RWPE2 (cell line): ENCODE measurements around the gene DMAC2.

ENCODE experiments used
- ATAC-seq: fragments of 200-7000 bp; cut with Tn5 transposase; 3 replicates; pipeline ENCODE4 v1.9.1; 2021; ENCODE audit warnings: low read depth
- DNase-seq: peaks from one replicate; pipeline ENCODE4 v3.0.0-alpha.2; 2020; ENCODE audit warnings: low spot score
- H3K27ac ChIP-seq: fragments of 450-650 bp; 2 replicates; pipeline ENCODE4 v1.5.1; 2017; ENCODE audit warnings: mild to moderate bottlenecking; ENCODE audit not compliant: poor library complexity, severe bottlenecking
- H3K27me3 ChIP-seq: fragments of 250-450 bp; sonication (Bioruptor Pico); 2 replicates; pipeline ENCODE4 v1.5.1; 2021; ENCODE audit warnings: mild to moderate bottlenecking, moderate library complexity; ENCODE audit not compliant: insufficient read depth, poor library complexity, severe bottlenecking
- H3K36me3 ChIP-seq: fragments of 250-450 bp; sonication (Bioruptor Pico); 2 replicates; pipeline ENCODE4 v1.5.1; 2020; ENCODE audit warnings: low read depth, mild to moderate bottlenecking, moderate library complexity
- H3K4me1 ChIP-seq: fragments of 250-450 bp; sonication (Bioruptor Pico); 2 replicates; pipeline ENCODE4 v1.5.1; 2021; ENCODE audit warnings: mild to moderate bottlenecking, moderate library complexity; ENCODE audit not compliant: insufficient read depth, poor library complexity, severe bottlenecking
- H3K4me3 ChIP-seq: fragments of 250-450 bp; sonication (Bioruptor Pico); 2 replicates; pipeline ENCODE4 v1.5.1; 2021; ENCODE audit warnings: mild to moderate bottlenecking, moderate library complexity; ENCODE audit not compliant: severe bottlenecking
- H3K9me3 ChIP-seq: fragments of 250-450 bp; sonication (Bioruptor Pico); 2 replicates; pipeline ENCODE4 v1.5.1; 2021; ENCODE audit warnings: mild to moderate bottlenecking, moderate library complexity; ENCODE audit not compliant: severe bottlenecking
- TF ChIP-seq, protein P1 (sequence below): fragments of 450-650 bp; IDR thresholded peaks from one replicate; pipeline ENCODE4 v1.5.1; 2017; ENCODE audit warnings: mild to moderate bottlenecking, moderate library complexity; ENCODE audit not compliant: poor library complexity, severe bottlenecking

Gene DMAC2

DNA sequence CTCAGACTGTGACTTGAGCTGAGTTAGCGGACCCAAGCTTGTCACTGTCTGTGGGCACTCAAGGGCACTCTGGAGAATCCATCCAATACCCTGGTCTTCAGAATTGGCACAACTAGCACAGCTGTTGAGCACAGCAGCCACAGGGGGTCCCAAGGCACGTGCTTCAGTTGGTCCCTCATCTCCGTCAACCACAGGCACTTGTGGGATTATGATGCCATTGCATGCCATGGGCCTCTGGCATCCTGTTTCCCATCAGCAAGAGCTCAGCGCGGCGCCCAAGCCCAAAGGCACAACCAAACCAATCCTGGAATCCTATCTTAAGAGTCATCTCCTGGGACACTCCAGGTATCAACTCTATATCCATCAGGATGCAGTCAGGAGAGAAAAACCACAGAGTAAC is 8.8 kb downstream of the DMAC2 start:
- H3K27ac ChIP-seq, result no peak overlapping the region
- no peak overlapping the region for H3K4me3 ChIP-seq
- DNase-seq (no peak), ATAC-seq (no peak)
- H3K36me3 ChIP-seq, result peaks cover 15% of the 10 kb centered on the region
- no peaks in the 10 kb centered on the region for H3K27me3 ChIP-seq
- no peaks in the 10 kb centered on the region for H3K4me1 ChIP-seq
- no peaks in the 10 kb centered on the region for H3K9me3 ChIP-seq
- TF ChIP-seq, protein P1, sequence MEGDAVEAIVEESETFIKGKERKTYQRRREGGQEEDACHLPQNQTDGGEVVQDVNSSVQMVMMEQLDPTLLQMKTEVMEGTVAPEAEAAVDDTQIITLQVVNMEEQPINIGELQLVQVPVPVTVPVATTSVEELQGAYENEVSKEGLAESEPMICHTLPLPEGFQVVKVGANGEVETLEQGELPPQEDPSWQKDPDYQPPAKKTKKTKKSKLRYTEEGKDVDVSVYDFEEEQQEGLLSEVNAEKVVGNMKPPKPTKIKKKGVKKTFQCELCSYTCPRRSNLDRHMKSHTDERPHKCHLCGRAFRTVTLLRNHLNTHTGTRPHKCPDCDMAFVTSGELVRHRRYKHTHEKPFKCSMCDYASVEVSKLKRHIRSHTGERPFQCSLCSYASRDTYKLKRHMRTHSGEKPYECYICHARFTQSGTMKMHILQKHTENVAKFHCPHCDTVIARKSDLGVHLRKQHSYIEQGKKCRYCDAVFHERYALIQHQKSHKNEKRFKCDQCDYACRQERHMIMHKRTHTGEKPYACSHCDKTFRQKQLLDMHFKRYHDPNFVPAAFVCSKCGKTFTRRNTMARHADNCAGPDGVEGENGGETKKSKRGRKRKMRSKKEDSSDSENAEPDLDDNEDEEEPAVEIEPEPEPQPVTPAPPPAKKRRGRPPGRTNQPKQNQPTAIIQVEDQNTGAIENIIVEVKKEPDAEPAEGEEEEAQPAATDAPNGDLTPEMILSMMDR, result no peak

DNA sequence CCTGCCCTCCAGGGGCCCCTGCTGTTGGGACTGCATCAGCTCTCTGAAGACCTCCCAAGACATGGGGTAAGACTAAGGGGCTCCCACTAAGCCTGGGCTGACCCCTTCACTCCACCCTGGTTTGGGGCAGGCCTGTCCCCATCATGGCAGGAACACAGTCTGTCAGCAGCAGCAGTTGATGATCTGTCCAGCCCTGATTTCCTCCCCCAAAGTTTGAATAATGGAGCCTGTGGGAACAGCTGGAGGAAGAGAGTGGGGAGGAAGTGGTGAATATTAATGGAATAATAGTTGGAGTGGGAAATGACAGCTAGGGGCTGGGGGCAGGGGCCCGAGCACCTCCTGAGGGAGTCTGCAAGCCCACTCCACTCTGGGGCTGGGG is 11.2 kb downstream of the DMAC2 start:
- no peak overlapping the region for H3K4me3 ChIP-seq
- DNase-seq, result no peak
- H3K4me1 ChIP-seq, result no peaks in the 10 kb centered on the region
- peak overlapping the region; percentile 29 for H3K27ac ChIP-seq
- H3K9me3 ChIP-seq, result no peaks in the 10 kb centered on the region
- H3K27me3 ChIP-seq, result no peaks in the 10 kb centered on the region
- H3K36me3 ChIP-seq, result peaks cover 18% of the 10 kb centered on the region
- no peak for ATAC-seq
- TF ChIP-seq, protein P1, result no peak

DNA sequence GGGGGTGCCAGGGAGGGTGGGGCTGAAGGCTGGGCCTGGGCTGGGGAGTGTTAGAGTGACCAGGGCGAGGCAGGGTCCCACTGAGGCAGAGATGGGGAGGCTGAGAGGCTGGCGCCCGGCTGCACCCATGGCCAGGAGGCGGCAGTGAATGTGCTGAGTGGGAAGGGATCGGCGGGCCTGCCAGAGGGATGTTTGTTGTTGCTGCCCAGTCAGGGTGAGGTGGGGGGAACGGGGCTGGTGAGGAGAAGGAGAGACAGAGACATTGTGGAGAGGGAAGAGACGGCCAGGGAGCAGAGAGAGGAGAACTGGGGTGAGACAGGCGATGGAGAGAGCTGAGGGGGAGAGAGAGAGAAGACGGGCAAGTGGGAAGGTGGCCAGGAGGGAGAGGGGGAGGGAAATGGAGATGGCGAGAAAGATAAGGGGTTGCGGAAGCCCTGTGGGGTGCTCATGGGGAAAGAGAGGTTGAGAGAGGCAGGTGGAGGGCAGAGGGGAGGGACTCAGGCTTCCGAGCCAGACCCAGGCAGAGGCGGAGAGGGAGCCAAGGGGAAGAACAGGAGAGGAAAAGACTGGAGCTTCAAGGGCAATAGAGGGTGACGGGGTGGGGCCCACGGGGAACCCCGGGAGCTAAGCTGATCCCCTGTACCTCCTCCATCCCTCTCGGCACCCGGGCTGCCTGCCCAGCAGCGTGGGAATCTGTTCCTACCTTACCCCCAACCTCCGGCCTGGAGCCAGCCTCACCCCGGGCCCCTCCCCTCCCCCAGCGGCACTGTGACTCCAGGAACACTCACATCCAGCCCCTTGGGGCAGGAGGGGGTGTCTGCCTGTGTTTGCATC is 11.8 kb downstream of the DMAC2 start:
- Histone ChIP-seq H3K27ac (peak overlapping the region; percentile 29), H3K27me3 (no peaks in the 10 kb centered on the region), H3K36me3 (peaks cover 20% of the 10 kb centered on the region), H3K4me3 (peak overlapping the region; percentile 1), H3K9me3 (no peaks in the 10 kb centered on the region), H3K4me1 (no peaks in the 10 kb centered on the region)
- ATAC-seq (peak; percentile 26), DNase-seq (no peak)
- TF ChIP-seq, protein P1, result no peak

DNA sequence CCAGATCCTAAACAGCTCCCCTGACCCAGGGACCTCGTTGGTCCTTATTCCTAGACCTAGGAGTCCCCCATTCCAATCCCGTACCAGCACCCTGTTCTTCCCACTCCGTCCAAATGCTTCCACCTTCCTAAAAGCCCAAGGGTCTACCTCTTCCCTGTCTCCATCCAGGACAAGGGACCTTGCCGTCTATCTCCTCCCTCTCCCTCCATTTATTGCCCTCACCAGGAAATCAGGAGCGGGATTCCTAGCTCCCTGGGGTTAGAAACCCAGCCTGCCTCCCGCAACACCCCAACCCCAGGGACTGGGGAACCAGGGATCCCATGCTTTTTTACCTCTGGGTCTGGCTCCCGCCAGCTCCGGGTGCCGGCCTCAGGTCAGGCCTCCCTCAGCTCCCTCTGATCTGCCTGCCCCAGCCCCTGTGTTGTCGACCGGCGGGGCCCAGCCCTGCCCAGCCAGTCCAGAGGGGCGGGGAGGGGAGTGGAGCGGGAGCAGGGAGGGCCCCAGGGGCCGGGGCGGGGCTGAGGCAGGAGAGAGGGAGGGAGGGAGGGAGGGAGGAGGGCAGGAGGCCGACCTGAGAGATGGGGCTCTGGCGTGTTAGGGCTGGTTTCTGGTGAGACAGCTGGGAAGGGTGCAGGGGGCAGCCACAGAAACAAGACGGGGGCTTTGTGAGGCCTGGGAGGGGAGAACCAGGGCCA is 12.6 kb downstream of the DMAC2 start, which contains the start of gene B3GNT8:
B3GNT8 (minus strand) TSS at position 423 of the 695 bp plus-strand sequence. CDS start 596 bp downstream, outside the sequence.
- peak within 1 kb of the TSS; percentile 29 for H3K27ac ChIP-seq
- DNase-seq (peak; percentile 89), ATAC-seq (peak; percentile 92)
- no peaks in the 10 kb centered on the region for H3K4me1 ChIP-seq
- H3K27me3 ChIP-seq, result no peaks in the 10 kb centered on the region
- TF ChIP-seq, protein P1, result no peak
- peak within 1 kb of the TSS; percentile 29 for H3K4me3 ChIP-seq
- peaks cover 19% of the 10 kb centered on the region for H3K36me3 ChIP-seq
- no peaks in the 10 kb centered on the region for H3K9me3 ChIP-seq
